ENCODE results near the gene SF3B5.
A peak's percentile ranks its signal among the peaks of the same experiment; 100 is the strongest.
"Not testable (repeated sequence)": the region's sequence is repeated elsewhere in the genome, so short reads cannot be mapped to it uniquely, and the experiment has no call there.

The SF3B5 gene

DNA sequence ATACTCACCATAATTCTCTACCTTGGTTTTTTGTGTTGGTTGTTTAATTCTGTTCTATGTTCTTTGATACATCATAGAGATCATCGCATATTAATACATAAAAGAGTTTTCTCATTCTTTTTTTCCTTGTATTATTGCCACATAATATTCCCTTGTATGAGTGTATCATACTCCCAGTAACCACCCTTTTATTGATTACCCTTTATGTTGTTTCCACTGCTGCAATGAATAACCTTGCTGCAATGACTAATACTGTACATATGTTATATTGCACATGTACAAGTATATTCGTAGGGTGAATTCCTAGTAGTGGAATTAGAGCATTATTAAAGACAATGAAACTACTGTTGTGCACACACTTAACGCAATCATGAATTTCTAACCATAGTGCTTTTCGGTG is 9.1 kb upstream of the SF3B5 start:
- no peak for DNase-seq

DNA sequence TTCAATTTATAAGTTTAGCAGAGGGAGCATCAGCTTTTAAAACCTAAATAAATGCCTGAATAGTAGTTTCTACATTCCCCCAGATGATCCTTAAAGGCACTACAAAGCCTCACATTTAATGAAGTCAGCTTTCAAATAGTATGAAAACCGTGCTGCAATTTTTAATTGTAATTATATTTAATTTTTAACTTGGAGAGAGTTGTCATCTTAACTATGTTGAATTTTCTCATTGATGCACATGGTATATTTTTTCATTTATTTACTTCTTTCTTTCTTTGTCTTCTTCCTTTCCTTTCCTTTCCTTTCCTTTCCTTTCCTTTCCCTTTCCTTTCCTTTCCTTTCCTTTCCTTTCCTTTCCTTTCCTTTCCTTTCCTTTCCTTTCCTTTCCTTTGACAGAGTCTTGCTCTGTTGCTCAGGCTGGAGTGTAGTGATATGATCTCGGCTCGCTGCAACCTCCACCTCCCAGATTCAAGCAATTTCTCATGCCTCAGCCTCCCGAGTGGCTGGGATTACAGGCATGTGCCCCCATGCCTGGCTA is 7.7 kb upstream of the SF3B5 start:
- no peak for DNase-seq

DNA sequence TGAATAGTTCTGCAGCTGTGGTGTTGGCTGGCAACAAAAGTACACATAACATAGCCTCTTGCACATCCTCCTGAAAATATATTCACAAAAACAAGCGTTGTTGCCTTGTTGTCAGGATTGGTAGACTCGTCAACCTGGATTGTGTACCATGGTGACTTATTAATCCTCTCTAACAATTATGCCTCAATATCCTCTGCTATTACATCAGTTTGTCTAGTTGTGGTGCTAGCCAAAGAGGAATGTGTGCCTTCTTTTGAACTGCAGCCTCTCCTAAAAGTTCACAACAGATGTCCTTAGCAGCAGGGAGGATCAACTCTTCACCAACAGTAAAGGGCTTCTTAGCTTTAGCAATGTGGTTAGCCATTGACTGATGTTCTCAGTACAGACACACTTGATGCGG is 3.6 kb upstream of the SF3B5 start:
- no peak for DNase-seq

DNA sequence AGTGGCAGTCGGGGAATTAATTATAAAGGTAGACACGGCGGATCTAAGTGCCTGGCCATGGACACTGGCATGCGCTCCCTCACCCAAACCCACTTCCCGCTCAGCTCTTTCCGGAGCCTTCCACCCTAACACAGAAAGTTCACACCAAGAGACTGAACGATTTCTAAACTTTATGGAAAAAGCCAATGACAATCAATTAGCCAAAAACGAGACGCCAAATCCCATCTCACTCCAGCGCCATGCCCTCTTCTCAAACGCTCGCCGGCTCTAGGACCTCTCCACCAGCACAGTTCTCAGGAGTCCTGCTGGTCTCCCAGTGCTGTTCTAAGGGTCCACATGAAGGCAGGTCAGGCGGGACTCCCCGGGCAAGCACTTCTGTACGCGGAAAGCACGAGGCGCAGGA is 641 bp downstream of the SF3B5 start:
- no peak for DNase-seq

DNA sequence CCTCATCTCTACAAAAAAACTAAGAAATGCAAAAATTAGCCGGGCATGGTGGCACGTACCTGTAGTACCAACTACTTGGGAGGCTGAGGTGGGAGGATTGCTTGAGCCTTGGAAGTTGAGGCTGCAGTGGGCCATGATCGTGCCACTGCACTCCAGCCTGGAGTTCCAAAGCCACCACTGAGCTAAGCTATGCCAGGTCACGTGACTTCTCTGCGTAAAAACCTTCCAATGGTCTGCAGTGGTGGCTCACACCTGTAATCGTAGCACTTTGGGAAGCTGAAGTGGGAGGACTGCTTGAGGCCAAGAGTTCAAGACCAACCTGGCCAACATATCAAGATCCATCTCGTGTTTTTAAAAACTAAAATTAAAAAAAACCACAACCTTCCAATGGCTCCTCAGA is 1.7 kb downstream of the SF3B5 start:
- no peak for DNase-seq

DNA sequence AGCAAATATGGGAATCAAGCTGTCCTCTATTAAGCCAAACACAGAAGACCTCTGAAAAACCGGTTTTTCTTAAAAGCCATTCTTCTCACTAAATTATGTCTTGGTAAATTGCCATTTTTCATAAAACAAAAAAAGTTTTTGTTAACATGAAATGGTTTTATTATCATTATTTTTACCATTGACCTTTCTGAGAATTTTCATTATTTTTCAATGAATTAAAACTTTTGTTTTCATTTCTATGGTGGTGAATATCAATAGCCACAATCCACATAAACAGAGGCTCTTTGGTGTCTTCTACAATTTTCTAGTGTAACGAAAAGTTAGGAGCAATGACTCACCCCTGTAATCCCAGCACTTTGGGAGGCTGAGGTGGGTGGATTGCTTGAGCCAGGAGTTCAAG is 2.1 kb downstream of the SF3B5 start:
- DNase-seq = no peak

DNA sequence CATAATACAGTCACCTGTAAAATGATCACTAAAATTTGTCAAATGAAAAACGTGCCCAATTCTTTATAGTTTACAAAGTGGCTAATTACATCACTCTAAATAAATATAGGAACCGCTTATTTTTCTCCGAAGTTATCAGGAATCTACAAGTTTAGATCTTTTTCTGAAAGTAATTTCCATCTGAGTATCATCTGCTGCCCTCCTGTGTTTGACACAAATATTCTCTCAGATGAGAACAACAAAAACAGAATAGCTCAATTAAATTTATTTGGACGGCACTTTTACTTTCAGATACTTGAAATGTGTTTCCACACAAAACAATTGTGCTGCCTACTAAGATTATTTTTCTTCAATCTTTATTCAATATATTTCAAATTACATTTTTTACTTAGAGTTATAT is 5.0 kb downstream of the SF3B5 start:
- DNase-seq = no peak

DNA sequence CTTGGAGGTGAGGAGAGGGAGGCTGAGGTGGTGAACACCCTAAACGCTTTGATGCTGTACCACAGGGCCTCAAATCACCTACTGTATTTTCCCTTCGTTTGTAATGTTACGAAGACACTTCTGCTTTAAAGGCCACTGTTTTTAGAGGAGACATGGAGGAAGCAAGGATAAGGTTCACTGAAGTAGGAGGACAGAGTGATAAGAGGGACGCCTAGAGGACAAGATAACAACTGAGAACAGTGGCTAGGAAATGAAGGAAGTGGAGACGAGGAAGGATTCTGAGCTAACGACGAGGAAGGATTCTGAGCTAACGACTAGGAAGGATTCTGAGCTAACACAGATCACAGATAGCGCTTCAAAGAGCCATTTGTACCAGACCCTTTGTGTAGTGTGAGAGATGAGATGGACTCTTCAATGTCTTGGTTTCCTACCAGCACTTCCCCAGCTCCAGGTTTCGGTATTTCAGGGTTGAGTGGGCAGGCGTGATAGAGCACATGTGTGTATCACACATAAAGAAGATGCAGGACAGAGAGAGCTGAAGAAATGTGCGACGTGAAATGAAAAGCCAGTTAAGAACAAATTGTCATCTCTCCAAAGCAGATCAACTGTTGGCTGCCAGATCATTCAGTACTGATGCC is 7.5 kb downstream of the SF3B5 start:
- DNase-seq = no peak

DNA sequence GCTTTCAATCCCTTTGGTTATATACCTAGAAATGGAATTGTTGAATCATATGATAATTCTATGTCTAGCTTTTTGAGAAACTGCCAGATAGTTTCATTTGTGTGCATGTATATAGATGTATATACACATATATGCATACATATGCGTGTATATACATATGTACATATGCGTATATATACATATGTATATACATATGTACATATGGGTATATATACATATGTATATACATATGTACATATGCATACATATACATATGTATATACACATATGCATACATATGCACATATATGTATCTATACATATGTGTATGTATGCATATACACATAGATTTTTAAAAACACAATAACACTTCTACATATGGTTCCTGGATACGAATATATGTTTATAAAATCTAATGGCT is 8.4 kb downstream of the SF3B5 start:
- DNase-seq = no peak

DNA sequence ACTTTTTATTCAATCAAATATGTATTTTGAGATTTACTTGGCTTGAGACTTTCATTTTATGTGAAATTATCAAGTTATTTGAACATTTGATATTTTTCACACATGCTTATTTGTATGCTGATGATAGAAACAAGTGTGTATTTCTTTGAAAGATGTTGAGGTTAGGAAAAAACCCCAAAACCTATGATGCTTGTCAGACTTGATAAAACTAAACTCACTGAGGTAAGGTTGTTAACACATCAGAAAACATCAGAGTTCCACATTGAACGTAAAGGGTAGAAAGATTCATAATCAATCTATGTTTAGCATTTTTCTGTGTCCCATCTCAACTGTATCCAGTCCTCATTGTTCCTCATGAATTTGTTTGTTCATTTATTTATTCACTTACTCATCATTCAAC is 12.2 kb downstream of the SF3B5 start:
- DNase-seq = no peak

DNA sequence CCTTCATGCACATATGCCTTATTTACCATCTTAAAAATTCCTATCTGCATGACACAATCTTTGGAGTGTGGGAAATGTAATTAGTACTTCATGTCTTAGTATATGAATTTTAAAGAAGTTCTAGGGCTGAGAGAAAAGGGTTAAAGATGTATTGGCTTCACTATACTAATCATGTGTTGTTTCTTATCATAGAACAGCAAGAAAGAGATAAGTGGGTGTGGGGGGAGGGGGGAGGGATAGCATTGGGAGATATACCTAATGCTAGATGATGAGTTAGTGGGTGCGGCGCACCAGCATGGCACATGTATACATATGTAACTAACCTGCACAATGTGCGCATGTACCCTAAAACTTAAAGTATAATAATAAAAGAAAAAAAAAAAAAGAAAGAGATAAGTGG is 13.0 kb downstream of the SF3B5 start:
- DNase-seq = not testable (repeated sequence)

DNA sequence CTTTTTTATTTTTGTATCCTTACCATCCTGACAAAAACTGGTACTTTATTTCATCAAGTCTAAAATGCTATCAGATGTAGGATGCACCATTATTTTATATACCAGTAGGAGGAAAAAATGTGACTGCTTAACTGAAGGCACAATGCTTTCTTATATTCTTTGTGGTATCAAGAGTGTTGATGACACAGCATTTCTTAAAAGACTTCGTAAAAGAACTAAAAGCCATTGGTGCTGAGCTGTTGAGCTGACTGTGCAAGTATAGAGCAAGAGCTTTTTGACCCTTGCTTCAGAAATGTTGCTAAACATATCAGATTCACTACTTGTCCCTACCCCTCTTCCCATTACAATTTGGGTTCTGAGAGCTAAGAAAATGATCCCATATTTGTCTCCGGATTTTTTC is 17.5 kb downstream of the SF3B5 start:
- DNase-seq = no peak

DNA sequence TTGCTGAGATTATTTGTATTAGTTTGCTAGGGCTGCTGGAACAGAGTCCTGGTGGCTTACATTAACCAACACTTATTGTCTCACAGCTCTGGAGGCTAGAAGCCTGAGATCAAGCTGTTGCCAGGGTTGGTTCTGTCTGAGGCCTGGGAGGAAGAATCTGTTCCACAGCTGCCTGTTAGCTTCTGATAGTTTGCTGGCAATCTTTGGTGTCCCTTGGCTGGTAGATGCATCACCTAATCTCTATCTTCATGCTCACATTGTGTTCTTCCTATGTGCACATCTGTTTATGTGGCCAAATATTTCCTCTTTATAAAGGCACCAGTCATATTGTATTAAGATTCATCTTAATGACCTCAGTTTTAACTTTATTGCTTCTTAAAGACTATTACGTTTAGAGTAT is 19.5 kb downstream of the SF3B5 start:
- DNase-seq = no peak

DNA sequence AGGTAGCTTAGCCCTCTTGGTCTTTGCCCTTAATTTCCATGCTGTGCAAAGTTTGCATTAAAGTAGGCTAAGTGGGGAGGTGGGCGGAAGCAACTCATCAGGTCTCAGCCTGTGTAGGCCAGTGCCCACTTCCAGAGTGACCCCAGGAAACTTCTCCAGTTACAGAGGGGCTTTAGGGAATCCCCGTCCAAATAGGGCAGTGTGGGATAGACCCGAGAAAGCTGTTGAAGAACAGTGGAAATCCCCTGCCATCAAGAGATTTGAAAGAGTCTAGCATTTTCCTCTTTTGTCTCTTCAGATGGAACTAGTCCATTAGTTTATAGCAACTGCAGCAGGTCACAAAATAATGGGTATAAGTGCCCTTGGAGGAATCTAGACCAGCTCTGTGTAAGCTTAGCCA is 20.2 kb downstream of the SF3B5 start:
- DNase-seq = no peak

DNA sequence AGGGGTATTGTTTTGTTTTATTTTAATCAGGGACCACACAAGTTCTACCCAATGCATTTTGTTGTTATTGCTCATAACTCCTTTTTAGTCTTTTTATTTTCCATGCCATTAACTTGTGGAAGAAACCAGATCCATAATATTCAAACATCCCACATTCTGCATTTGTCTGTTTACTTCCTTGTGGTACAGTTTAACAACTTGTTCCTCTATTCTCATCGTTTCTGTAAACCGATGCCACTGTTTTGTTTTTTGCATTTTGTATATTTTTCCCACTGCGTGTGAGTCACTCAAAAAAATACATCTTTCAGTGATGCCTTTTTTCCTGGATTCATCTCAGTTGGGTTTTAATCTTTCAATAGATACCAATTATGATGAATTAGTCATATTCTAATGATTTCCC is 22.3 kb downstream of the SF3B5 start:
- DNase-seq = no peak

DNA sequence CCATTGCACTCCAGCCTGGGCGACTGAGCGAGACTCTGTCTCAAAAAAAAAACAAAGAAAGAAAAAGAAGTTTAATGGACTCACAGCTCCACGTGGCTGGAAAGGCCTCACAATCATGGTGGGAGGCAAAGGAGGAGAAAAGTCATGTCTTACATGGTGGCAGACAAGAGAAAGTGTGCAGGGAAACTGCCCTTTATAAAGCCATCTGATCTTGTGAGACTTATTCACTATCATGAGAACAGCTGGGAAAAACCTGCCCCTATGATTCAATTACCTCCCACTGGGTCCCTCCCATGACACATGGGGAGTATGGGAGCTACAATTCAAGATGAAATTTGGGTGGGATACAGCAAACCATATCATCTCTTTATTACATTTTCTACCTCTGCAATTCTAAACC is 25.9 kb downstream of the SF3B5 start:
- DNase-seq = no peak

DNA sequence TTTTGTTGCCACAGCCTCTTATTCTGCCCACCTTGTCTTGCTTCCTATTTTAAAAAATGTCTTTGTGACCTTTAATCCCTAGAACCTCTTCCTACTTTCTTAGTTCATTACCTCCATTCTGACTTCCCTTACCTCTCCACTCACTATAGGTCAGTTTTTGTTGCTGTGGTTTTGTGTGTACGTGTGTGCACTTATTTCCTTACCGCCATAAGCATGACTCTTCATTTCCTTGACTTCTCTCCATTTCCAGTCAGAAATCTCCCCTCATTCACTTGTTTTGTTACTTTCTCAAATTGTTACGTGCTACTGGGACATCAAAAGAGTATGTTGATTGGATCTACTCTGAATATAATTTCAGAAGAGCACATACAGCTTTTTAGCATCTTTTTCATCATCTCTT is 26.6 kb downstream of the SF3B5 start:
- no peak for DNase-seq

DNA sequence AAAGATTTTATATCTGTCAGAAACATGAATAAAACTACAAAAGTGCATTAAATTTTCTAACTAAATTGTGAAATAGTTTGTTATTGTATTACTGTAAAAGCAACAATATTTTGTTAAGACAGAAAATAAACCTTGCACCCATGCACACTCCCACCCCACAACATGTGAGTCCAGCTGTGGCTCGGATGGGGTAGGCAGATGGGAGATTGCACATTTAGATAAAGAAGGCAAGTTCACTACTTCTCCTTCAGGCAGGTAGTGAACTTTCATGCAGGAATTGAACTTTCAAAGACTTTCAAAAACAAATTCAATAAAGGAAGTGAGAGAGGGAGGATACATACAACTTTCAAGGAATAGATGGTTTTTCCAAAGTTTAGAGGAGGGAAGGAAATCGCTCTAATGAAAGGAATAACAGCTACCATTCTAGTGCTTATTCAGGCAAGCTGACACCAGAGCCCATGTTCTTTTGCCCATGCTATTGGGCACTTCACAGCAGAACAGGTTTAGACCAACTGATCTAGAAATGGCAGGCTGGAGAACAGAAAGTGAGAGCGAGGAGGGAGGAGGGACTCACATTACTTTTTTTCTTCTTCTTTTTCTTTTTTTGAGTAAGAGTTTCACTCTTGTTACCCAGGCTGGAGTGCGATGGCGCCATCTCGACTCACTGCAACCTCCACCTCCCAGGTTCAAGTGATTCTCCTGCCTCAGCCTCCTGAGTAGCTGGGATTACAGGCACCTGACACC is 28.5 kb downstream of the SF3B5 start:
- no peak for DNase-seq

DNA sequence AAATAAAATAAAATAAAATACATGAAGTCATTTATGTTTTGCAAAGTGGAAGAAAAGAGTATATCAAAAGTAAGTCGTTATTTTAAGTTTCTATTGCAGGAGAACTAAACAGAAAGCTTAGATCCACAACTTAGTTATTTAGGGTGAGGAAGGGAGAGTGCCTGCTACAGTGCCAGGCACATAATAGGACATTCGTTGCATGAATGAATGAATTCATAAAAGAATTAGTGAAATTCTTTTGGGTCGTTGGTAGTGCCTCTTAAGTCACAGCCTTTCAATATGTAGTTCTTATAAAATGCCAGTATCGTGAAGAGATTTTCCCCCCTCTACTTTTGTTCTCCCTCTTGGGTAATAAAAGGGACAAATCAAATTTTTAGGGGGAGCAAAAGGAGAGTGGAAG is 29.1 kb downstream of the SF3B5 start:
- DNase-seq = no peak

DNA sequence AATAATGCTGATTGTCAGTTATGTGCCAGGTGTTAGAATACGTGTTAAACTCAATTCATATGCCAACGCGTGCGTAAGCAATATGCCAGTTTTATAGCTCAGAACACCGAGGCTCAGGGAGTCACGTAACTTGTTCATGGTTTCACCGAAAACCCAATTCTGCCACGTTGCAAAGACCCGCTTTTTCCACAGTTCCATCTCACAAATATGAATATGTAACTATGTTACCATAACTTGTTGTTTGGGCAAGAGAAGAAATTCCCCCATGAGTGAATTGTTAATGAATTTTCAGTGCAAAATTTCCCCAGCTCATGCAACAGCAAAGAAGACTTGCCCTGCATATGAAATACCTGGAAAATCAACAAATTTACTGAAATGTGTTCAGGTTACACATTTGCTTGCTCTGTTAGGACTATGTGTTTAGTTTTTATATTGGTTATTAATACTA is 30.1 kb downstream of the SF3B5 start:
- DNase-seq = no peak

DNA sequence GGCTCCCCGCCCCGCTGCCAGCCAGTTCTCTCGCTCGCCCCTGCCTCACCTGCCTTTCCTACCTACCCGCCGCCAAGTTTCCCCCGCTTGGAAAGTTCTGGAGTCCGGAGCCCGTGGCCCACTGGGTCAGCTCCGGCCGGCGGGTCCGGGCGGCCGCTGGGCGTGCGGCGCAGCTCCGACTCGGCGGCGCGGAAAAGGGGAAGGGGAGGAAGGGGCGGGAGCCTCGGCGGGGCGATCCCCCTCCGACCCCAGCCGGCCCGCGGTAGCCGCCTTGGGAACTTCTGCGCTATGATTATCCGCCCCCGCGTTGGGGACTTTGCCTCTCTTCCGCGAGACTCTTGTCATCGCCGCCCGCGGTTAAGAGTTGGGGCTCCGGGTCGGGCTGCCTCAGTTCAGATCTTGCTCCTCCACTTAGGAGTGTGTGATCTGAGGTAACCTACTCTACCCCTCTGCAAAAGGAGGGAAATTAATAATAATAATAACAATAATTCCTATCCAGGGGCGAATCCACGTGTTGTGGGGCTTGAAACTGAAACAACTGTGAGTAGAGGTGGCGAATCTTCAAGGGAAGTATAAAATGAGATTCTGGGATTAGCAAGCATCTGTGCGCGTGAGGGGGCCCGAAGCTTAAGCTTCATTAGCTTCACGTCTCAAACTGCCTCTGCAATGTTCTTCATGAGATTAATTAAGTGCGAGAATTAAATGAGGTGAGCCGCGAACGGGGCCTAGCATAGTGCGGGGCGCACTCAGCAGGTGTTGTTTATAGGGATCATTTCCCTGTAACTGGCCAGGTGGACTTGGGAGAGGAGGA is 30.8 kb downstream of the SF3B5 start:
- DNase-seq = peak; percentile 43

DNA sequence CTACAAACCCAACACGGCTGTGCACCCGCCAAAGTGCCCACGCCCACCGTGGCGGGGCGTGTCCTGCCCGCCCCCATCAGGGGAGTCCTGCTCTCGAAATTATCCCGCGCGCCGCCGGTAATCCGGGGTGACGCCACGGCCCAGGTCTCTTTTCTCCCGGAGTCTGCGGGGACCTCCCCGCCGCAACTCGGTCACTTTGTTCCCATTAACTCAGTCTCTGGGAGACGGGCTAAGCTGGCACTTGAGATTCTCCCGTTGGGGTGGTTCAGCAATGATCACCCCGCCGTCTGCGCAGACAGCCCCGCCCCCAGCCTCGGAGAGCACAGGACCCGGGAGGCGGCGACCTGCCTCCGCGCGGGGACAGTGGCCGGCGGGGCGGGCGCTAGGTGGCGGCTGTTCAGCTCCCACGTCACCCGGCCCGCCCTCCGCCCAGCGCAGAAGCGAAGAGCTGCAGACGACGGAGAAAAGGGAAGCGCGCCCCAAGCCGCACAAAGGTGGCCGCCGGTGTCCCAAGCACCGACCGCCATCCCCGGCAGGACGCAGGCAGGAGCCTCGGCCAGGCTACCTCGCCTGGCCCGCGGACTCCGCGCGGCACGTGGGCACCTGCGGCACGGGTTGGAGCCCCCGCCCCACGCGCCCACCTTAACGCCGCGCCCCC is 31.5 kb downstream of the SF3B5 start:
- DNase-seq = peak; percentile 93

DNA sequence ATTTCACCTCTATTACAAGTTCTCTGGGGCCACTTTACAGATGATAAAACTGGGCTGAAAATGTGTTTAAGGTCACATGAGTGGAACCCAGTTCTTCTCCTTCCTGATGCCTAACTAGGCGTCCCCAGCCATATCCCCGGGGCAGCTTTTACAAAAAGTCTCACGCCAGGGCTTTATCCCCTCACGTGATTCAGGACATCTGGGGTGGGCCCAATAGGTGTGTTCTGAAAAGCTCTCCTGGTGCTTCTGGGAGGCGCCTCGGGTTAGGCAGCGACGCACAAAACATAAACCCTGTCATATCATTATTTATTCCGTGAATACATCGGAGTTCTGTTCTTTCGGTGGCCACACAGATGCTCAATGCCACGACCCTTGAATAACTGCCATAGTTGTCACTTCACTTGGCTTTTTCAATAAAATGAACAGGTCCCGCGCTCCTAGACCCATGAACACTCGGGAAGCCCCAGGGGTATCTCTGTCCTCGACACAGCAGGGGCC is 32.1 kb downstream of the SF3B5 start:
- no peak for DNase-seq

All from CD4-positive, alpha-beta T cell treated with Interleukin-15 for 1 hour (primary cell).